Hepatocyte (in vitro differentiated cells): Measurements from ENCODE around the gene CEP164. TPM values are rescaled to one million over a fixed set of nuclear protein-coding genes. Genes with fewer than 3 reads are reported as not detected.
A peak's percentile ranks its signal among the peaks of the same experiment; 100 is the strongest.

Experiments used
- DNase-seq: peaks from one replicate; pipeline ENCODE4 v3.0.0-alpha.2; 2016; ENCODE audit warnings: low spot score
- H2AFZ ChIP-seq: fragments of 200-600 bp; sonication (generic); 2 replicates; pipeline ENCODE4 v1.6.0; 2016; ENCODE audit warnings: antibody characterized with exemption, mild to moderate bottlenecking
- H3K27ac ChIP-seq: fragments of 200-600 bp; sonication (generic); 2 replicates; pipeline ENCODE4 v1.5.1; 2016; ENCODE audit warnings: mild to moderate bottlenecking
- H3K27me3 ChIP-seq: fragments of 200-600 bp; sonication (generic); 2 replicates; pipeline ENCODE4 v1.6.1; 2016
- H3K36me3 ChIP-seq: fragments of 200-600 bp; sonication (generic); replicated peaks from 2 replicates; pipeline ENCODE4 v1.5.1; 2016; ENCODE audit warnings: low read depth; ENCODE audit not compliant: insufficient read depth
- H3K4me1 ChIP-seq: fragments of 200-600 bp; sonication (generic); 2 replicates; pipeline ENCODE4 v1.5.1; 2016; ENCODE audit warnings: mild to moderate bottlenecking, moderate library complexity; ENCODE audit not compliant: insufficient read depth
- H3K4me2 ChIP-seq: fragments of 200-600 bp; sonication (generic); 2 replicates; pipeline ENCODE4 v1.6.0; 2016
- H3K4me3 ChIP-seq: fragments of 200-600 bp; sonication (generic); 2 replicates; pipeline ENCODE4 v1.5.1; 2016; ENCODE audit warnings: mild to moderate bottlenecking
- H3K79me2 ChIP-seq: fragments of 200-600 bp; sonication (generic); 2 replicates; pipeline ENCODE4 v1.6.0; 2017; ENCODE audit warnings: mild to moderate bottlenecking
- H3K9me2 ChIP-seq: fragments of 200-600 bp; sonication (generic); replicated peaks from 2 replicates; pipeline ENCODE4 v1.6.0; 2017; ENCODE audit warnings: mild to moderate bottlenecking; ENCODE audit not compliant: insufficient read depth
- H3K9me3 ChIP-seq: fragments of 200-600 bp; sonication (generic); 2 replicates; pipeline ENCODE4 v1.5.1; 2016; ENCODE audit warnings: low read depth, mild to moderate bottlenecking
- H4K20me1 ChIP-seq: fragments of 200-600 bp; sonication (generic); 2 replicates; pipeline ENCODE4 v1.6.0; 2016; ENCODE audit warnings: mild to moderate bottlenecking; ENCODE audit not compliant: insufficient read depth, poor library complexity, severe bottlenecking
- EZH2 ChIP-seq: fragments of 200-600 bp; sonication (generic); IDR thresholded peaks from 2 replicates; pipeline ENCODE4 v1.6.1; 2016; ENCODE audit warnings: antibody characterized with exemption, mild to moderate bottlenecking, borderline replicate concordance
- EZH2phosphoT487 ChIP-seq: fragments of 200-600 bp; sonication (generic); IDR thresholded peaks from one replicate; pipeline ENCODE4 v1.6.1; 2018; ENCODE audit warnings: antibody characterized with exemption, mild to moderate bottlenecking, low read depth, moderate library complexity; ENCODE audit not compliant: unreplicated experiment, severe bottlenecking
- WGBS: methylation state at CpG from one replicate; pipeline ENCODE4 v1.1.6; 2016; ENCODE audit warnings: low lambda C conversion rate; ENCODE audit errors: missing lambda C conversion rate; 5-methylcytosine and 5-hydroxymethylcytosine counted together
- polyA plus RNA-seq: library from polyadenylated mRNA; unstranded; fragments of >200 nt; fragmentation: Nextera tagmentation; extraction: Ambion mirVana; gene quantifications from 2 replicates; pipeline ENCODE4 v1.2.1, GENCODE V29; 2016
- total RNA-seq: library from RNA; depleted of rRNA; stranded (reverse); fragments of >200 nt; gene quantifications from 2 replicates; pipeline ENCODE4 v1.2.3, GENCODE V29; 2014
- TF ChIP-seq, protein P1 (sequence below): fragments of 200-600 bp; sonication (generic); IDR thresholded peaks from 2 replicates; pipeline ENCODE4 v1.5.1; 2016; ENCODE audit warnings: antibody characterized with exemption, mild to moderate bottlenecking; ENCODE audit not compliant: poor library complexity

The CEP164 gene
- total and polyA plus RNA-seq, 2 experiments from 2014 or later = 18.3 to 19.9 TPM

GRCh38 chr11:117286588-117286987 lies 41.1 kb upstream of the CEP164 start:
- Histone ChIP-seq H3K9me3 (no peaks in the 10 kb centered on the region), H4K20me1 (no peaks in the 10 kb centered on the region), H3K79me2 (no peaks in the 10 kb centered on the region), H3K27ac (no peak overlapping the region), H3K4me1 (no peaks in the 10 kb centered on the region), H3K4me2 (no peak overlapping the region), H3K36me3 (no peaks in the 10 kb centered on the region), H3K27me3 (no peaks in the 10 kb centered on the region), H2AFZ (no peak overlapping the region), H3K9me2 (no peaks in the 10 kb centered on the region), H3K4me3 (no peak overlapping the region)
- 78% methylated on average over 2 of the region's 2 CpGs for WGBS
- TF ChIP-seq EZH2 (no peak), EZH2phosphoT487 (no peak)
- TF ChIP-seq, protein P1, sequence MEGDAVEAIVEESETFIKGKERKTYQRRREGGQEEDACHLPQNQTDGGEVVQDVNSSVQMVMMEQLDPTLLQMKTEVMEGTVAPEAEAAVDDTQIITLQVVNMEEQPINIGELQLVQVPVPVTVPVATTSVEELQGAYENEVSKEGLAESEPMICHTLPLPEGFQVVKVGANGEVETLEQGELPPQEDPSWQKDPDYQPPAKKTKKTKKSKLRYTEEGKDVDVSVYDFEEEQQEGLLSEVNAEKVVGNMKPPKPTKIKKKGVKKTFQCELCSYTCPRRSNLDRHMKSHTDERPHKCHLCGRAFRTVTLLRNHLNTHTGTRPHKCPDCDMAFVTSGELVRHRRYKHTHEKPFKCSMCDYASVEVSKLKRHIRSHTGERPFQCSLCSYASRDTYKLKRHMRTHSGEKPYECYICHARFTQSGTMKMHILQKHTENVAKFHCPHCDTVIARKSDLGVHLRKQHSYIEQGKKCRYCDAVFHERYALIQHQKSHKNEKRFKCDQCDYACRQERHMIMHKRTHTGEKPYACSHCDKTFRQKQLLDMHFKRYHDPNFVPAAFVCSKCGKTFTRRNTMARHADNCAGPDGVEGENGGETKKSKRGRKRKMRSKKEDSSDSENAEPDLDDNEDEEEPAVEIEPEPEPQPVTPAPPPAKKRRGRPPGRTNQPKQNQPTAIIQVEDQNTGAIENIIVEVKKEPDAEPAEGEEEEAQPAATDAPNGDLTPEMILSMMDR = no peak
- DNase-seq = no peak

DNA sequence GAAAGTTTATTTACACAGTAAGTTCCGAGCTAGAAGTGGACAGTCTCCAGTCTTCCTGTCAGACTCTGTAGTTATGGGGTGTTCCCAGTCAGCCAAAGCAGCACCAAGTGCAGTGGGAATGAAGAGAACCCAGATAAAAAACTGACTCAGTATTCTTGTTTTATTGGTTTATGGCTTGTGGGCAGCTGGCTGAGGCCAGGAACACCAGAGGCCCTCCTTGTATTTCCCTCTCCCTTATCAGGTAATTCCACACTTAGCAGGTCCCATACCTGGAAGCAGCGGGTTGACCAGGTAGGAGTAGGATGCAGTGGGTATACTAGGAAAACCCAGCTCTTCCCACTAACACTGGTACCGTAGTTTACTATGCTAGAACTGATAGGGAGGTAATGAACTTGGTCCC lies 40.0 kb upstream of the CEP164 start:
- Histone ChIP-seq H3K9me2 (no peaks in the 10 kb centered on the region), H3K27me3 (no peaks in the 10 kb centered on the region), H3K9me3 (no peaks in the 10 kb centered on the region), H3K79me2 (no peaks in the 10 kb centered on the region), H4K20me1 (no peaks in the 10 kb centered on the region), H3K4me2 (peak overlapping the region; percentile 8), H3K4me1 (no peaks in the 10 kb centered on the region), H3K36me3 (no peaks in the 10 kb centered on the region), H3K4me3 (no peak overlapping the region), H2AFZ (no peak overlapping the region), H3K27ac (no peak overlapping the region)
- peak; percentile 41 for DNase-seq
- WGBS = 65% methylated on average over 3 of the region's 3 CpGs
- no peak for TF ChIP-seq EZH2

- H3K36me3 ChIP-seq = no peaks in the 10 kb centered on the region
- H3K4me3 ChIP-seq = no peak overlapping the region
- H3K9me2 ChIP-seq = no peaks in the 10 kb centered on the region
- no peak for TF ChIP-seq EZH2phosphoT487
- TF ChIP-seq, protein P1 = no peak
- no peak for TF ChIP-seq EZH2
- no peaks in the 10 kb centered on the region for H3K27me3 ChIP-seq
- no peak overlapping the region for H3K4me2 ChIP-seq
- WGBS = 79% methylated on average over 1 of the region's 1 CpG
- H2AFZ ChIP-seq = no peak overlapping the region
- H3K27ac ChIP-seq = no peak overlapping the region
- H3K79me2 ChIP-seq = no peaks in the 10 kb centered on the region
- H3K9me3 ChIP-seq = no peaks in the 10 kb centered on the region
- H3K4me1 ChIP-seq = no peaks in the 10 kb centered on the region
- DNase-seq = no peak
- no peaks in the 10 kb centered on the region for H4K20me1 ChIP-seq
Measured at GRCh38 chr11:117289795-117290194, 37.9 kb upstream of the CEP164 start.

DNA sequence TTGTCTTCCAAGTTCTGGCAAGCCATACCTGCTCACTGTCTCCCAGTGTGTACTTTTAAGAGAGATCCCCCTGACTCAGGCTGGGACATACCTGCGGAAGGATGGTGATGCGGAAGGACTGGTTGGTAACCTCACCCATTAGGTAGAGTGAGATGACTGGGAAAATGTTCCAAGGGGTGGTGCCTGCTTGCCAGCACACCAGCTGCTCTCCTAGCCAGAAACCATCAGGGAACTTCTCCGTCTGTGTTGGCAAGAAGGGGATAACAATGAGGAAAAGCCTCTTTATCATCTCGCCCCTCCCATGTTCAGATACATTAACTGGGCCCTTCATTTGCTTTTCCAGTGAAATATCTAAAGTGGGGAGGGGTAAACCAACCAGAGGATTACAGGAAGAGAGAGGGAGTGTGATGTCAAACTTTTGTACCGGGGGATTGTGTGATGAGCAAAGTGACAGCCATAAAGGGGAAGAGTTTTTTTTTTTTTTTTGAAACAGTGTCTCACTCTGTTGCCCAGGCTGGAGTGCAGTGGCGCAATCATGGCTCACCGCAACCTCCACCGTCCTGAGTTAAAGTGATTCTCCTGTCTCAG lies 36.8 kb upstream of the CEP164 start, which contains the start of gene BACE1-AS:
Gene BACE1-AS (plus strand): TSS at position 538 of the 588 bp plus-strand sequence.
- Histone ChIP-seq H3K9me2 (no peaks in the 10 kb centered on the region), H4K20me1 (no peaks in the 10 kb centered on the region), H3K4me1 (no peaks in the 10 kb centered on the region), H3K4me2 (no peak within 1 kb of the TSS), H3K4me3 (no peak within 1 kb of the TSS), H3K9me3 (no peaks in the 10 kb centered on the region), H3K79me2 (no peaks in the 10 kb centered on the region), H3K27me3 (no peaks in the 10 kb centered on the region), H3K36me3 (no peaks in the 10 kb centered on the region), H2AFZ (no peak within 1 kb of the TSS), H3K27ac (no peak within 1 kb of the TSS)
- 95% methylated on average over 8 of the region's 8 CpGs for WGBS
- TF ChIP-seq EZH2phosphoT487 (no peak), EZH2 (no peak)
- TF ChIP-seq, protein P1 = no peak
- no peak for DNase-seq
